ENCODE data around the gene PHEX.

DNA sequence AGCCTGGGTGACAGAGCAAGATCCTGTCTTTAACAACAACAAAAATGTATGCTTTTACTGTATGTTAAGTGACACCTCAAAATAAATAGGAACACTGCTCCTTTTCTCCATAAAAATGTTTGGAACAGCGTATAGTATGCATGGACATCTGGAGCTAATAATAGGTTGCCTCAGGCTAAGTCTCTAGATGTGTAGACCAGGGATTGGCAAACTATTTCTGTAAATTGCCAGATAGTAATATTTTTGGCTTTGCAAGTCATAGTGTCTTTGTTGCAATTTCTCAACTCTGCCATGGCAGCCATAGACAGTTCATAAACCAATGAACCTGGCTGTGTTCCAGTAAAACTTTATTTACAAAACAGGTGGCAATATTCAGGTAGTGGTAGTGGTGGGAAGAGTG is 164.0 kb downstream of the PHEX start:
- no peak for TF ChIP-seq CTCF (optimal IDR thresholded peaks at IDR 0.05 in 1 of 3, IDR thresholded peaks at IDR 0.05 in 1 of 3, conservative IDR thresholded peaks at IDR 0.05 in 1 of 3; ENCODE audit: extremely low read depth in 1 of 3, insufficient read depth in 2 of 3, low read length in 3 of 3)
- TF ChIP-seq EZH2 (IDR thresholded peaks at IDR 0.05; ENCODE audit: low read length): no peak
